ENCODE data around the gene NR3C2. TPM values are rescaled to one million over a fixed set of nuclear protein-coding genes. Genes with fewer than 3 reads are reported as not detected.
"Not testable (repeated sequence)": the region's sequence is repeated elsewhere in the genome, so short reads cannot be mapped to it uniquely, and the experiment has no call there.

Gene NR3C2
- total RNA-seq, 5 donors from 2014 or later (not counting 1 experiment from before 2014, with no cell fraction given) = 33.5 to 60.4 (median 34.5) TPM

- ChIA-PET POLR2A (interaction anchor here in 1 of 2 donors (0.6 kb wide), 1 partner anchor 9 kb away, joined by 3 read pairs; no protein-coding TSS in a partner anchor), CTCF (no interaction called here)
- Mint-ChIP-seq H3K27me3 (no peaks in the 10 kb centered on the region), H3K27ac (peak overlapping the region in 1 of 2 donors; percentile 50), H3K4me1 (peaks cover 24 to 40% (median 34%) of the 10 kb centered on the region in 3 donors), H3K36me3 (peaks cover 52% of the 10 kb centered on the region), H3K9me3 (peaks cover 0 to under 1% (median 0%) of the 10 kb centered on the region in 3 donors), H3K4me3 (no peak overlapping the region)
- Histone ChIP-seq H3K36me3 (ENCODE audit: control insufficient read depth in 2 of 2, extremely low read depth in 1 of 2, insufficient read depth in 1 of 2, low read length in 1 of 2) (no peaks in the 10 kb centered on the region), H3K4me3 (ENCODE audit: control insufficient read depth in 1 of 2, extremely low read depth in 1 of 2, low read length in 1 of 2) (no peak overlapping the region), H3K4me1 (ENCODE audit: control insufficient read depth in 1 of 2, extremely low read depth in 1 of 2, insufficient read depth in 2 of 2, low read length in 2 of 2) (no peaks in the 10 kb centered on the region), H3K27me3 (replicated peaks in 1 of 2; ENCODE audit: control insufficient read depth in 2 of 2, extremely low read depth in 1 of 2, insufficient read depth in 2 of 2, low read length in 1 of 2) (no peaks in the 10 kb centered on the region), H3K9me3 (no peaks in the 10 kb centered on the region), H3K27ac (ENCODE audit: low read length) (no peak overlapping the region)
- DNase-seq = no peak
- no peak for ATAC-seq (replicated peaks in 1 of 4)
- 96% methylated on average over 12 of the region's 17 CpGs for WGBS (ENCODE audit: insufficient coverage)
Measured at GRCh38 chr4:148090503-148091476, 351.4 kb downstream of the NR3C2 start.

DNA sequence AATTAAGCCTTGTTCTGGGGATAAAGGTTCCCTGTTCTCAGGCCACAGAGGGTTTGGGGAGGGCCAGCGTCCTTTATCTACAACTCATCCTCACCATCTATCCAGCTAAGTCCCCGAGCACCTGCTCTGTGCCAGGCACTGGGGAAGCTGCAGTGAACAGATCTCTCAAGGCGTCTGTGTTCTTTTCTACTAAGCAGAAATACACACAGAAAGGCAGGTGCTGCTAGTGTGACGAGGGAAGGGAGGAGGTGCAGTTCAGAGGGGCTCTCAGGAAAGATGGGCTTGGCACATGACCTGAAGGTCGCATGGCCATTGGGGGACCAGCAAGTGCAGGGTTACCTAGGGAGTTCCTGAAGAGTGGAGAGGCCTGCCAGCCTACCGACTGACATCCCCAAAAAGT lies 352.2 kb downstream of the NR3C2 start:
- Mint-ChIP-seq H3K36me3 (peaks cover 60% of the 10 kb centered on the region), H3K4me1 (peaks cover 31 to 48% (median 38%) of the 10 kb centered on the region in 3 donors), H3K4me3 (no peak overlapping the region), H3K9me3 (peaks cover 2 to 8% (median 6%) of the 10 kb centered on the region in 3 donors), H3K27ac (no peak overlapping the region), H3K27me3 (no peaks in the 10 kb centered on the region)
- ATAC-seq (replicated peaks in 1 of 4) = no peak
- ChIA-PET POLR2A (no interaction called here), CTCF (no interaction called here)
- no peaks in the 10 kb centered on the region for H3K27me3 ChIP-seq (replicated peaks in 1 of 2; ENCODE audit: control insufficient read depth in 2 of 2, extremely low read depth in 1 of 2, insufficient read depth in 2 of 2, low read length in 1 of 2)
- H3K27ac ChIP-seq (ENCODE audit: low read length) = no peak overlapping the region
- WGBS (ENCODE audit: insufficient coverage) = no CpG with 5 or more reads among the region's 6 CpGs
- no peaks in the 10 kb centered on the region for H3K4me1 ChIP-seq (ENCODE audit: control insufficient read depth in 1 of 2, extremely low read depth in 1 of 2, insufficient read depth in 2 of 2, low read length in 2 of 2)
- no peak overlapping the region for H3K4me3 ChIP-seq (ENCODE audit: control insufficient read depth in 1 of 2, extremely low read depth in 1 of 2, low read length in 1 of 2)
- H3K9me3 ChIP-seq = no peaks in the 10 kb centered on the region
- H3K36me3 ChIP-seq (ENCODE audit: control insufficient read depth in 2 of 2, extremely low read depth in 1 of 2, insufficient read depth in 1 of 2, low read length in 1 of 2) = no peaks in the 10 kb centered on the region
- no peak for DNase-seq

- Mint-ChIP-seq H3K9me3 (peaks cover 2 to 9% (median 8%) of the 10 kb centered on the region in 3 donors), H3K36me3 (peaks cover 63% of the 10 kb centered on the region), H3K27ac (no peak overlapping the region), H3K27me3 (no peaks in the 10 kb centered on the region), H3K4me3 (no peak overlapping the region), H3K4me1 (peaks cover 35 to 52% (median 39%) of the 10 kb centered on the region in 3 donors)
- no peaks in the 10 kb centered on the region for H3K27me3 ChIP-seq (replicated peaks in 1 of 2; ENCODE audit: control insufficient read depth in 2 of 2, extremely low read depth in 1 of 2, insufficient read depth in 2 of 2, low read length in 1 of 2)
- no peaks in the 10 kb centered on the region for H3K9me3 ChIP-seq
- no peak for DNase-seq
- no peak overlapping the region for H3K4me3 ChIP-seq (ENCODE audit: control insufficient read depth in 1 of 2, extremely low read depth in 1 of 2, low read length in 1 of 2)
- CTCF ChIA-PET = no interaction called here
- ATAC-seq (replicated peaks in 1 of 4) = peak in 1 of 4 experiments; percentile 15
- POLR2A ChIA-PET = no interaction called here
- no peaks in the 10 kb centered on the region for H3K4me1 ChIP-seq (ENCODE audit: control insufficient read depth in 1 of 2, extremely low read depth in 1 of 2, insufficient read depth in 2 of 2, low read length in 2 of 2)
- 96% methylated on average over 4 of the region's 6 CpGs for WGBS (ENCODE audit: insufficient coverage)
- H3K36me3 ChIP-seq (ENCODE audit: control insufficient read depth in 2 of 2, extremely low read depth in 1 of 2, insufficient read depth in 1 of 2, low read length in 1 of 2) = no peaks in the 10 kb centered on the region
- H3K27ac ChIP-seq (ENCODE audit: low read length) = no peak overlapping the region
Measured at GRCh38 chr4:148089624-148090023, 352.6 kb downstream of the NR3C2 start.

DNA sequence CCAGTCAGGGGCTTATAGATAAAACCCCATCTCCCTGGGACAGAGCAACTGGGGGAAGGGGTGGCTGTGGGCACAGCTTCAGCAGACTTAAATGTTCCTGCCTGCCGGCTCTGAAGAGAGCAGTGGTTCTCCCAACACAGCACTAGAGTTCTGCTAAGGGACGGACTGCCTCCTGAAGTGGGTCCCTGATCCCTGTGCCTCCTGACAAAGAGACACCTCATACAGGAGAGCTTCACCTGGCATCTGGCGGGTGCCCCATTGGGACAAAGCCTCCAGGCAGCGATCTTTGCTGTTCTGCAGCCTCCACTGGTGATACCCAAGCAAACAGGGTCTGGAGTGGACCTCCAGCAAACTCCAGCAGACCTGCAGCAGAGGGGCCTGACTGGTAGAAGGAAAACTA lies 359.1 kb downstream of the NR3C2 start:
- Mint-ChIP-seq H3K9me3 (peaks cover 5 to 13% (median 11%) of the 10 kb centered on the region in 3 donors), H3K36me3 (peaks cover 75% of the 10 kb centered on the region), H3K4me1 (peaks cover 24 to 37% (median 35%) of the 10 kb centered on the region in 3 donors)
- DNase-seq; H3K27ac Mint-ChIP-seq; H3K4me3 Mint-ChIP-seq; POLR2A ChIA-PET; H3K27ac ChIP-seq (ENCODE audit: low read length); H3K4me1 ChIP-seq (ENCODE audit: control insufficient read depth in 1 of 2, extremely low read depth in 1 of 2, insufficient read depth in 2 of 2, low read length in 2 of 2); ATAC-seq (replicated peaks in 1 of 4); CTCF ChIA-PET; H3K27me3 Mint-ChIP-seq; H3K27me3 ChIP-seq (replicated peaks in 1 of 2; ENCODE audit: control insufficient read depth in 2 of 2, extremely low read depth in 1 of 2, insufficient read depth in 2 of 2, low read length in 1 of 2); H3K9me3 ChIP-seq; H3K4me3 ChIP-seq (ENCODE audit: control insufficient read depth in 1 of 2, extremely low read depth in 1 of 2, low read length in 1 of 2): not testable (repeated sequence)
- peaks cover 0 to 16% of the 10 kb centered on the region in 2 donors for H3K36me3 ChIP-seq (ENCODE audit: control insufficient read depth in 2 of 2, extremely low read depth in 1 of 2, insufficient read depth in 1 of 2, low read length in 1 of 2)
- WGBS (ENCODE audit: insufficient coverage) = 100% methylated on average over 4 of the region's 4 CpGs

DNA sequence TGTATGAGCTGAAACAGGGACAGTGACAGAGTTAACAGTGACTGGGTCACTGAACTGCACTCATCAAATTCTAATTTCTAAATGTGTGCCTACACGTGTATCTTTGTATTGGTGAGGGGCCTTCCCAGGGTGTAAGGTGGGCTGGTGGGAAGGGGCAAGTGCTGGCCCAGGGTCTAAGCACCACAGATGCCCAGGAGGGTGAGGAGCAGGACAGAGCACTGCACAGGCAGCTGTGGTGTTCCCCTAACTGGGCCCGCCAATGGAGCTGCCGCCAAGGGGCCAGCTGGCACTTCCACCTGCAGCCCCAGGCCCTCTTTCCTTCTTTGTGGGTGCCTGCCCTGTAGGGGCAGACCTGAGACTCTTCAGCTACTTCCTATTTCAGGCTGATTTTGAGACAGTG lies 360.5 kb downstream of the NR3C2 start:
- no peaks in the 10 kb centered on the region for H3K4me1 ChIP-seq (ENCODE audit: control insufficient read depth in 1 of 2, extremely low read depth in 1 of 2, insufficient read depth in 2 of 2, low read length in 2 of 2)
- no peaks in the 10 kb centered on the region for H3K27me3 Mint-ChIP-seq
- ATAC-seq (replicated peaks in 1 of 4) (no peak), DNase-seq (no peak)
- no peaks in the 10 kb centered on the region for H3K27me3 ChIP-seq (replicated peaks in 1 of 2; ENCODE audit: control insufficient read depth in 2 of 2, extremely low read depth in 1 of 2, insufficient read depth in 2 of 2, low read length in 1 of 2)
- peaks cover 0 to 22% of the 10 kb centered on the region in 2 donors for H3K36me3 ChIP-seq (ENCODE audit: control insufficient read depth in 2 of 2, extremely low read depth in 1 of 2, insufficient read depth in 1 of 2, low read length in 1 of 2)
- no peak overlapping the region for H3K4me3 Mint-ChIP-seq
- peaks cover 79% of the 10 kb centered on the region for H3K36me3 Mint-ChIP-seq
- 100% methylated on average over 2 of the region's 3 CpGs for WGBS (ENCODE audit: insufficient coverage)
- peaks cover 11 to 22% (median 12%) of the 10 kb centered on the region in 3 donors for H3K9me3 Mint-ChIP-seq
- no peak overlapping the region for H3K4me3 ChIP-seq (ENCODE audit: control insufficient read depth in 1 of 2, extremely low read depth in 1 of 2, low read length in 1 of 2)
- no peak overlapping the region for H3K27ac ChIP-seq (ENCODE audit: low read length)
- CTCF ChIA-PET = interaction anchor here in 1 of 2 donors (0.5 kb wide), 1 partner anchor 214 kb away, joined by 9 read pairs; no protein-coding TSS in a partner anchor
- H3K4me1 Mint-ChIP-seq = peaks cover 12 to 23% (median 23%) of the 10 kb centered on the region in 3 donors
- H3K27ac Mint-ChIP-seq = no peak overlapping the region
- no peaks in the 10 kb centered on the region for H3K9me3 ChIP-seq
- POLR2A ChIA-PET = no interaction called here

GRCh38 chr4:148081267-148081666 lies 360.9 kb downstream of the NR3C2 start:
- POLR2A ChIA-PET = no interaction called here
- Mint-ChIP-seq H3K9me3 (peaks cover 11 to 24% (median 15%) of the 10 kb centered on the region in 3 donors), H3K27ac (no peak overlapping the region)

More at GRCh38 chr4:148081267-148081666, 360.9 kb downstream of the NR3C2 start:
- DNase-seq (no peak), ATAC-seq (replicated peaks in 1 of 4) (no peak)
- Histone ChIP-seq H3K27me3 (replicated peaks in 1 of 2; ENCODE audit: control insufficient read depth in 2 of 2, extremely low read depth in 1 of 2, insufficient read depth in 2 of 2, low read length in 1 of 2) (no peaks in the 10 kb centered on the region), H3K27ac (ENCODE audit: low read length) (no peak overlapping the region), H3K9me3 (no peaks in the 10 kb centered on the region), H3K4me1 (ENCODE audit: control insufficient read depth in 1 of 2, extremely low read depth in 1 of 2, insufficient read depth in 2 of 2, low read length in 2 of 2) (no peaks in the 10 kb centered on the region), H3K36me3 (ENCODE audit: control insufficient read depth in 2 of 2, extremely low read depth in 1 of 2, insufficient read depth in 1 of 2, low read length in 1 of 2) (peaks cover 0 to 22% of the 10 kb centered on the region in 2 donors), H3K4me3 (ENCODE audit: control insufficient read depth in 1 of 2, extremely low read depth in 1 of 2, low read length in 1 of 2) (no peak overlapping the region)
- no peak overlapping the region for H3K4me3 Mint-ChIP-seq
- H3K27me3 Mint-ChIP-seq = no peaks in the 10 kb centered on the region
- peaks cover 81% of the 10 kb centered on the region for H3K36me3 Mint-ChIP-seq
- 99% methylated on average over 11 of the region's 12 CpGs for WGBS (ENCODE audit: insufficient coverage)
- CTCF ChIA-PET = interaction anchor here in 1 of 2 donors (0.6 kb wide), 1 partner anchor 40 kb away, joined by 3 read pairs; no protein-coding TSS in a partner anchor
- peaks cover 11 to 21% (median 19%) of the 10 kb centered on the region in 3 donors for H3K4me1 Mint-ChIP-seq
